Measurements from ENCODE around the gene CREM. TPM values are rescaled to one million over a fixed set of nuclear protein-coding genes. Genes with fewer than 3 reads are reported as not detected.

The CREM gene
- polyA plus RNA-seq, 1 donor from 2014 or later: 18.5 TPM

DNA sequence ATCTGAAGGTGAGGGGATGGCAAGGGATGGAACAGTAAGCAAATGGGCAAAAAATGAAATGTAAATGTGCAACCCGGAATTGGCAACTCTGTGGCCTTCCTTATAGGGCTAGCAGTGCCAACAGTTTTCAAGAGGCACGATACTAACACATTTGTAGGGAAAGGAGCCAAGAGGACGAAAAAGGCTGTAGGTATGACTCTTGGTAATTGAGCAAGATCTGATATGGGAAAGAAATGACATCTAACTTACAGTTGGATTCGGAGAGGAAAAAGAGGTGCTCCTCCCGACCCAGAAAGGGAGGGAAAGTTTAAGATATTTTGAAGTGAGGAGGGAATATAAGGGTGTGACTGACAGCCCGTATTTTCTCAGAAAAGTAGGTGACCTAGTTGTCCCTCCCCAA, 2.1 kb upstream of the CREM start:
- peak overlapping the region in 1 of 4 donors; percentile 60 for H3K4me3 Mint-ChIP-seq
- no peaks in the 10 kb centered on the region for H3K36me3 Mint-ChIP-seq
- H3K4me1 Mint-ChIP-seq: peaks cover 4 to 17% (median 14%) of the 10 kb centered on the region in 3 donors
- no peaks in the 10 kb centered on the region for H3K9me3 Mint-ChIP-seq
- H3K27me3 Mint-ChIP-seq: no peaks in the 10 kb centered on the region
- peak overlapping the region in 2 of 3 donors; percentile 51 to 96 for H3K27ac Mint-ChIP-seq

DNA sequence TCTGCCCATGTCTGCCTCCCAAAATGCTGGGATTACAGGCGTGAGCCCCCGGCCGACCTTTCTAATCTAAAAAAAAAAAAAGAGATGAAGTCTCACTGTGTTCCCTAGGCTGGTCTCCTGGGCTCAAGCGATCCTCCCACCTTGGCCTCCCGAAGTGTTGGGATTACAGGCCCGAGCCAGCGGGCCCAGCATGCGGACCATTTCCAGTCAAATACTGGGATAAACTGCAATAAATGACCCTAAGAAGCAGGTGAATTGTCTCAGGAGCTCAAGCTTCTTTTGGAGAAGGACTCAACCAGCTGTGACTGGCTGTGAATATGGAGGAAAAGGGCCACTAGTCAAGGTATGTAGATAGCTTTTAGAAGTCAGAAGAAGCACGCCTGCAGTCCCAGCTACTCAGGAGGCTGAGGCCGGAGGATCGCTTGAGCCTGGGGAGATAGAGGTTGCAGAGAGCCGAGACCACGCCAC, 550 bp upstream of the CREM start:
- Mint-ChIP-seq H3K4me1 (peaks cover 12 to 20% (median 18%) of the 10 kb centered on the region in 3 donors), H3K9me3 (no peaks in the 10 kb centered on the region), H3K4me3 (peak overlapping the region; percentile 81 to 97 (median 92)), H3K27me3 (no peaks in the 10 kb centered on the region), H3K27ac (peak overlapping the region; percentile 96 to 100 (median 99)), H3K36me3 (no peaks in the 10 kb centered on the region)

DNA sequence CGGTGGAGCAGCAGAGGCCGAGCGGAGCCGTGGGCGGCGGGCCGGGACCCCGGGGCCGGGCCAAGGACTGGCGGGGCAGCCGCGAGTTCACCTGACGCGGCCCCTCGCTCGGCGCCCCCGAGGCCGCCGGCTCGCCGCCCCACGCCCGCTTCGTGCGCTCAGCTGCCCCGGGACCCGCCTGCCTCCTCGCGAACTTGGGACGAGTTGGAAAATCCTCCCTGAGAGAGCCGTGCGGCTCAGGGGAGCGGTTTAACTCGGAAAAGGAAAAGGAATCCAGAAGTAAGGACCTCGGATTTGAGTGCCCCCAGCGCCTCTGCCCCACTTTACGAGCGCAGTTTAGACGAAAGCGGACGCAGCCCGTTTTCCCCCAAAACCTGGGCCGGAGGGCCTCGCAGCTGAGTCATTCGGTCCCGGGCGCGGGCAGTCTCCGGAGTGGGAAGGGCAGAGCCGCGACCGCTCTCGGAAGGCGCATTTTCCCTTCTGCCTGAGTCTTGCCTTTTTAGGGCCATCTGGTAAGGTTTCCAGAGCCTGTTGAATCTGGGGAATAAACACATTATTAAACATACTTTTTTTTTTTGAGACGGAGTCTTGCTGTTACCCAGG, 744 bp downstream of the CREM start:
- peak overlapping the region; percentile 81 to 97 (median 92) for H3K4me3 Mint-ChIP-seq
- H3K36me3 Mint-ChIP-seq: no peaks in the 10 kb centered on the region
- no peaks in the 10 kb centered on the region for H3K27me3 Mint-ChIP-seq
- H3K9me3 Mint-ChIP-seq: no peaks in the 10 kb centered on the region
- H3K27ac Mint-ChIP-seq: peak overlapping the region; percentile 96 to 100 (median 99)
- H3K4me1 Mint-ChIP-seq: peaks cover 22 to 27% (median 26%) of the 10 kb centered on the region in 3 donors

DNA sequence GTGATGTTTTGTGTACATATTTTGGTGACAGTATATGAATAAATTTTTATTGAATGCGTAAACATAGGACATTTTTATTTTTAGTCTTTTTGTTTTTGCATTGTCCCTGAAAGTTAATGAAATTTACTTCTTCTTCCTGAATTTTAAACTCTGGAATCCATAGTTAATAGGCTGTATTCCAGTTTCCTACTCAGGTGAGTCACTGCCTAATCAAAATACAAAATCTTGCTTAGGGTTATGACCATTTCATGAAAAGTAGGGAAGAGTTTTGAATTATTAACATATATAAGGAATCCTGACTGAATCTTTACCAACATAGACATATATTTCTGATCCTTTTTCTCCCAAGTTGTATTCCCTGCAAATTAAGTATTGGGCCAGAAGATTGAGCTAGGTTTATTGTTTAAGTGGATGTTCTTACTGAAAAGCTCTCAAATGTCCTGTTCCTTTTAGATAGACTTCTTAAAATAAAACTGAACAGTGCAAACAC, 2.6 kb downstream of the CREM start:
- Mint-ChIP-seq H3K4me3 (peak overlapping the region in 2 of 4 donors; percentile 81 to 96), H3K9me3 (no peaks in the 10 kb centered on the region), H3K4me1 (peaks cover 33 to 35% (median 34%) of the 10 kb centered on the region in 3 donors), H3K27me3 (no peaks in the 10 kb centered on the region), H3K36me3 (no peaks in the 10 kb centered on the region), H3K27ac (peak overlapping the region; percentile 67 to 100 (median 96))

DNA sequence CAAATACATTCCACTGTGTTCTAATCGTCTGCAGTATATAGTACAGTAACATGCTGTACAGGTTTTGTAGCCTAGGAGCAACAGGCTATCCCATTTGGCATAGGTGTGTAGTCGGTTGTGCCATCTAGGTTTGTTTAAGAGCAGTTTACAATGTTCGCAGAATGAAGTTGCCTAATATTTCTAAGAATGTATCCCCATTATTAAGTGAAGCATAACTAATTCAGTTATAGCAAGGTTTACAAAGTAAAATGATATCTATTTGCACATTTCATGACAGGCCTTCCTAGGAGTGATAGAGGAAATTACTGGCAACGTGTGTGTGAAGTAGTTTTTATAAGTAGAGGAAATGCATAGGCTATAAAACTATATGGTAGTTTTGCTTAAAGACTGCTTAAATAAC, 4.0 kb downstream of the CREM start:
- Mint-ChIP-seq H3K36me3 (no peaks in the 10 kb centered on the region), H3K27ac (peak overlapping the region; percentile 65 to 99 (median 96)), H3K27me3 (no peaks in the 10 kb centered on the region)

DNA sequence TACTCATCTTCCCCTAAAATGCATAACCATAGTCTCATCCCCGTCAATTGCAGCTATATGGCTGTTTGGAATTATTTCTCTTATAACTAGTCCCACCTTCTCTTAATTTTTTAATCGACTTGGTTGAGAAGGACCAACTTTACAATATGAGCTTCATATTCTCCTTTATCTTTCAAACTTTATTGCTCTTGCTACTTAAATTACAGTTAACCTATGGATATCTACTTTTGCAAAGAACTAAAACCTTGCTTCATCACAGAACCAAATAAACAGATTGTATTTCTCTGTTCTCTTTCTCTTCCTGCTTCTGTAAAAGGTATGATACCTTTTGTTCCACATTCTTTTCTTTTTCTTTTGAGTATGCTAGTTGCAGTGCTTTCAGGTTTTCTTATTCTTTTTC, 6.1 kb downstream of the CREM start:
- Mint-ChIP-seq H3K9me3 (no peaks in the 10 kb centered on the region), H3K4me3 (peak overlapping the region; percentile 3 to 92 (median 44)), H3K27ac (peak overlapping the region; percentile 75 to 99 (median 96)), H3K27me3 (no peaks in the 10 kb centered on the region), H3K4me1 (peaks cover 40 to 45% (median 44%) of the 10 kb centered on the region in 3 donors), H3K36me3 (no peaks in the 10 kb centered on the region)

More for the DNA sequence above, 4.0 kb downstream of the CREM start:
- H3K4me3 Mint-ChIP-seq: peak overlapping the region in 3 of 4 donors; percentile 65 to 92 (median 88)
- no peaks in the 10 kb centered on the region for H3K9me3 Mint-ChIP-seq
- H3K4me1 Mint-ChIP-seq: peaks cover 32 to 36% (median 36%) of the 10 kb centered on the region in 3 donors

DNA sequence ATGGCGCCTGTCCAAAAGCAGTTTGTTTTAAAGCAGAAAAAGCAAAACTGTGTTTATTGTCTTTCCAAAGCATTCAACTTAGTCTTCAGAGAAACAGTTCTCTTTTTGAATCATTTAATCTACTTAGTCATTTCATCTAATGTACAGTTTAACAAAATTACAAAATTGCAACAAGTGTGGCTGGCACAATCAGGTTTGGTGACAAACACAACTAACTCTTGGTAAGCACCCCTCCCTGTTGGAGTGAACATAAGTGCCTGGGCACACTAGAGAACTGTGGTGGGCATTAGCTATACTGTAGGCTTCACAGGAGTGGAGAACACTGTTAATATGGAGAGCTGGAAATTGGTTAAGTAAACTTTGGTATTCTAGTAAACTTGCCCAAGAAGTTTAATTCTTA, 6.9 kb downstream of the CREM start:
- Mint-ChIP-seq H3K27ac (peak overlapping the region in 2 of 3 donors; percentile 96 to 99), H3K27me3 (no peaks in the 10 kb centered on the region), H3K4me1 (peaks cover 36 to 41% (median 41%) of the 10 kb centered on the region in 3 donors), H3K9me3 (no peaks in the 10 kb centered on the region), H3K4me3 (no peak overlapping the region), H3K36me3 (no peaks in the 10 kb centered on the region)

DNA sequence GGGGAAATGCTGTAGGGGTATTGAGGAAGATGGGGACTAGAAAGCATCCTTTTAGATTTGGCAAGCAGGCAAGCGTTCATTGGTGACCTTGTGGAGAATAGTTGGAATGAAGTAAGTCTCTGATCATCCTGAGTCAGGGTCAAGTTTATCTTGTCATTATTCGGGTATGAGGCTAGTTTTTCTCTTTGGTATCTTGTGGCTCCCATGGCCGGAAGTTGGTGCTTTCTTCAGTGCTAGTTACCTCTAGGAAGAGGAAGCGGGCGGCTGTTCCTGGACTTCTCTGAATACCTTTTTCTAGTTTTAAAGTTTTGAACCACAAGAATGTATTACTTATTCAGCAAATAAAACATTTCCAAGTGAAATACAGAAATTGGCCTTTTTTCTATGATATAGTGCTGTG, 9.2 kb downstream of the CREM start:
- Mint-ChIP-seq H3K4me1 (peaks cover 28 to 35% (median 33%) of the 10 kb centered on the region in 3 donors), H3K4me3 (peak overlapping the region; percentile 53 to 81 (median 74)), H3K27me3 (no peaks in the 10 kb centered on the region), H3K36me3 (no peaks in the 10 kb centered on the region), H3K27ac (peak overlapping the region; percentile 88 to 99 (median 89)), H3K9me3 (no peaks in the 10 kb centered on the region)

DNA sequence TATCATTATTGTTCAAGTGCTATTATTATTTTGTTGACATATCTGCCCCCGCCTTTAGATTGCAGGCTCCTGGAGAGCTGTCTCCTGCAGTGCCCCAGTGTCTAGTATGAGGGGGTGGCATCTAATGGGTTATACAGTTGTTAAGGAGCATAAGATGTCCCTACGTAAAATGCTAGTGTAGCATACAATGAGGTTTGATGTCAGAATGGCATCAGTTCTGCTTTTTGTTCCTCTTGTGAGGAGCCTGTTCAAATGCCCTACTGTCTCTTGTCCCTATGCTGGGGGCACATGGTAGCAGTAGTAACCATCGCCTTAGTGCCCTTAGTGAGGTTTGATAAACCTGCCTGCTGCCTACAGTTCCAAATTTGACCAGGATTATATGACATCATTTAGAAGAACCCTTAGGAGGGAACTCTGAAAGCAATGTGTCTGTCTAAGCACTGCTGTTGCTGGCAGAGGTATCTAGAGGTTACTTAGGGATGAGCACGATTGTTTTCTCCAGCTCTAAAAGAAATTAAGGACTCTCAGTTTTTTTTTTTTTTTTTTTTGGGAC, 9.7 kb downstream of the CREM start:
- H3K4me1 Mint-ChIP-seq: peaks cover 26 to 32% (median 30%) of the 10 kb centered on the region in 3 donors
- no peaks in the 10 kb centered on the region for H3K36me3 Mint-ChIP-seq
- peak overlapping the region; percentile 88 to 99 (median 89) for H3K27ac Mint-ChIP-seq
- H3K27me3 Mint-ChIP-seq: no peaks in the 10 kb centered on the region
- no peaks in the 10 kb centered on the region for H3K9me3 Mint-ChIP-seq
- peak overlapping the region; percentile 53 to 81 (median 74) for H3K4me3 Mint-ChIP-seq

DNA sequence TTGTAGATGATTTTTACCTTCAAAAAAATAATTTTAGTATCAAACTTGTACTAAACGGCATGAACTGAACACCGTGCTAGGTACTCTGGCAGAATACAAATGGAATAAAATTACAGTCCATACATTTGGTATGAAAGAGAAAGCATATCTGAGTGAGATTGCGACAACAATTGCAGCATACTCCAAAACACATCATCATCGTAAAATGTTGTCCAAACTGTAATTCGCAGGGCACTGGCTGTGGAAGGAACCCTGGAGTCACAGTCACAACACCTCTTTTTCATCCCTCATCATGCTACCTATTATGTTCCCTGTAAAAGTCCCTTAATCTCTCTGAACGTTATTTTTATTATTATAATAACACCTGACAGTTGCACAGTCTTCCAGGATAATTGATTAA, 13.5 kb downstream of the CREM start:
- H3K4me3 Mint-ChIP-seq: no peak overlapping the region
- H3K9me3 Mint-ChIP-seq: no peaks in the 10 kb centered on the region
- H3K27me3 Mint-ChIP-seq: no peaks in the 10 kb centered on the region
- H3K4me1 Mint-ChIP-seq: peaks cover 11 to 14% (median 12%) of the 10 kb centered on the region in 3 donors
- peaks cover 3% of the 10 kb centered on the region for H3K36me3 Mint-ChIP-seq
- no peak overlapping the region for H3K27ac Mint-ChIP-seq

DNA sequence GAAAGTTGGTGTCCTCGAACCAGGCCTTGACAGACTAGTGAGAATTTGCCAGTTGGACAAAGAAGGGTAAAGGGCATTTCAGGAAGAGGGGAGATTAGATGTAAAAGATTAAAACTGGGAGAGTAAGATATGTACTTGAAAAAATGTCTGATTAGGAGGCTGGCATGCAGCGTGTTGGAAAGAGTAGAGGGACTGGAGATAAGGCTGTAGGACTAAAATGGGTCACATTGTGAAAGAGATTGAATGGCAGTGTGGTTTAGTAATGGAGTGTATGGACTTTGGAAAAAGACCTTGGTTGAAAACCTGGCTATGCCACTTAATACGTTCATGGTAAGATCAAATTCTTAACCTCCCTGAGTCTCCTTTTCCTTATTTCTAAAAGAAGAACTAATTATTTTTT, 14.1 kb downstream of the CREM start:
- Mint-ChIP-seq H3K9me3 (no peaks in the 10 kb centered on the region), H3K4me1 (peaks cover 9 to 10% (median 9%) of the 10 kb centered on the region in 3 donors), H3K36me3 (peaks cover 3% of the 10 kb centered on the region), H3K27me3 (no peaks in the 10 kb centered on the region), H3K27ac (no peak overlapping the region), H3K4me3 (no peak overlapping the region)

DNA sequence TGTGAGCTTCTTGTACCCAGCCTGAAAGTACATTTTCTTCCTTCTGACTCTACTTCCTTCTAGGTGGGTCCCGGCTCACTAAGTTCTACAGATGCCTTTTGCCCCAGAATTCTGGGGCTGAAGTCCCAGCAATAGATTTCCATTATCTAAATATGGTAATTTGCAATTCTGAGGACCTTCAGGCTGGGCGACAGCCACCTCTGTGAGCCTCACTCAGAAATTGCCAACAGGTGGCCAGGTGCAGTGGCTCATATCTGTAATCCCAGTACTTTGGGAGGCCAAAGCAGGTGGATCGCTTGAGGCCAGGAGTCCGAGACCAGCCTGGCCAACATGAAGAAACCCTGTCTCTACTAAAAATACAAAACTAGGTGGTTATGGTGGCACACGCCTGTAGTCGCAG, 23.7 kb downstream of the CREM start:
- Mint-ChIP-seq H3K4me3 (peak overlapping the region in 2 of 4 donors; percentile 10 to 77), H3K36me3 (peaks cover 1% of the 10 kb centered on the region), H3K4me1 (peaks cover 17 to 22% (median 19%) of the 10 kb centered on the region in 3 donors)

DNA sequence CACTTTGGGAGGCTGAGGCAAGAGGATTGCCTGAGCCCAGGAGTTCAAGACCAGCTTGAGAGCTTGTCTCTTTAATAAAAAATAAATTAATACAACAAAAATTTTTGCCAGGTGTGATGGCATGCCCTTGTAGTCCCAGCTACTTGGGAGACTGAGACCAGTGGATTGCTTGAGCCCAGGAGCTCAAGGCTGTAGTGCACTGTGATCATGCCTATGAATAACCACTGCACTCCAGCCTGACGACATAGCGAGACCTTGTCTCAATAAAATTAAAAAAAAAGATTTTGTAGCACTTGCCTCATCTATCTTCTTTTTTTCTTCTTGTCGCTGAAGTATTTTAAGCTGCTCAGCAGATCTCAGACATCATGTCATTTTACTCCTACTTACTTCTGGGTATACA, 26.3 kb downstream of the CREM start:
- no peaks in the 10 kb centered on the region for H3K27me3 Mint-ChIP-seq
- H3K27ac Mint-ChIP-seq: no peak overlapping the region
- peaks cover 3% of the 10 kb centered on the region for H3K36me3 Mint-ChIP-seq
- no peaks in the 10 kb centered on the region for H3K9me3 Mint-ChIP-seq
- no peak overlapping the region for H3K4me3 Mint-ChIP-seq
- peaks cover 17 to 22% (median 19%) of the 10 kb centered on the region in 3 donors for H3K4me1 Mint-ChIP-seq

More for the DNA sequence above, 23.7 kb downstream of the CREM start:
- Mint-ChIP-seq H3K9me3 (no peaks in the 10 kb centered on the region), H3K27ac (peak overlapping the region in 2 of 3 donors; percentile 61 to 90), H3K27me3 (no peaks in the 10 kb centered on the region)

DNA sequence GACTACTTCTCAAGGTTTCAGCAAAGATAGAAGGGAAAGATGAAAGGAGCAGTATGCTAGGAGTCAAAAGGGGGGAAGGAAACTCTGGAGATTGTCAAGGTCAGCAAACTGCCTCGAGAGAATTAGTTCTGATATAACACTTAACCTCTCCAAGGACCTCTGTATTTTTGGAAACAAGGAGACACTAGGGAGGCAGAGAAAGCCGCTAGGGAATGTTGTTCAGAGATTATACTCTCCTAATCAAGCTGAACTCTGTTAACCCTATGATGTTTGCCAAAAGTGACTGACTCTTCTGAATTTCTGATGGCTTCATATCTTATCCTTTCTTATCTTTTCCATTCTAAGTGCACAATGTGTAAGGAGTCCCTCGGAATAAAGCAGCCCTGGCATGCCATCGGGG, 27.1 kb downstream of the CREM start:
- no peaks in the 10 kb centered on the region for H3K27me3 Mint-ChIP-seq
- H3K36me3 Mint-ChIP-seq: peaks cover 3% of the 10 kb centered on the region
- H3K27ac Mint-ChIP-seq: peak overlapping the region in 1 of 3 donors; percentile 16
- H3K9me3 Mint-ChIP-seq: no peaks in the 10 kb centered on the region
- H3K4me3 Mint-ChIP-seq: no peak overlapping the region
- peaks cover 17 to 22% (median 17%) of the 10 kb centered on the region in 3 donors for H3K4me1 Mint-ChIP-seq

DNA sequence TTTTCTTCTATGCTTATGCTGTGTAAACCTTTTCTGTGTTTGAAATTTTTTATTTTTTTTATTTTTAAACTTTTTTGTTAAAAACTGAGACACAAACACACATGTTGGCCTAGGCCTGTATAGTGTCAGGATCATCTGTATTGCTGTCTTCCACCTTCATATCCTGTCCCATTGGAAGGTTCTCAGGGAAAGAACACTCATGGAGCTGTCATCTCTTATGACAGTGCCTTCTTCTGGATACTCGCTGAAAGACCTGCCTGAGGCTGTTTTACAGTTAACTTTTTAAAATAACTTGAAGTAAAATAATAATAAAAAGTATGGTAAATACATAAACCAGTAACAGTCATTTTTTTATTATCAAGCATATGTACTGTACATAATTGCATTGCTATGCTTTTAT, 34.1 kb downstream of the CREM start:
- H3K4me1 Mint-ChIP-seq: no peaks in the 10 kb centered on the region
- H3K27me3 Mint-ChIP-seq: no peaks in the 10 kb centered on the region
- no peak overlapping the region for H3K4me3 Mint-ChIP-seq

More for the DNA sequence above, 34.1 kb downstream of the CREM start:
- H3K27ac Mint-ChIP-seq: no peak overlapping the region
- H3K9me3 Mint-ChIP-seq: peaks cover 0 to 3% (median 0%) of the 10 kb centered on the region in 3 donors
- H3K36me3 Mint-ChIP-seq: peaks cover 3% of the 10 kb centered on the region

Data from IgD-negative memory B cell (primary cell).